ENCODE data around the gene NEUROD4. TPM values are rescaled to one million over a fixed set of nuclear protein-coding genes. Genes with fewer than 3 reads are reported as not detected.

The NEUROD4 gene
- total and polyA plus RNA-seq, 2 experiments from 2014 or later: 0.07 to 0.13 TPM

- Mint-ChIP-seq H3K27ac (no peak overlapping the region), H3K9me3 (no peaks in the 10 kb centered on the region), H3K36me3 (ENCODE audit: low read depth) (no peaks in the 10 kb centered on the region), H3K4me1 (peaks cover 20% of the 10 kb centered on the region), H3K4me3 (no peak overlapping the region), H3K27me3 (ENCODE audit: insufficient read depth, low read depth, poor library complexity) (peaks cover 3% of the 10 kb centered on the region)
- ATAC-seq (peak; percentile 77), DNase-seq (ENCODE audit: low spot score) (peak; percentile 39)
- no peak overlapping the region for H3K27ac ChIP-seq (ENCODE audit: low read depth)
- H3K9me2 ChIP-seq (ENCODE audit: insufficient read depth): no peaks in the 10 kb centered on the region
- no peaks in the 10 kb centered on the region for H3K36me3 ChIP-seq (ENCODE audit: insufficient read depth)
- H3K4me2 ChIP-seq: no peak overlapping the region
- H3K27me3 ChIP-seq (ENCODE audit: insufficient read depth): no peaks in the 10 kb centered on the region
- TF ChIP-seq NANOG (IDR thresholded peaks at IDR 0.05; ENCODE audit: borderline replicate concordance) (no peak), CTCF (conservative IDR thresholded peaks at IDR 0.05; ENCODE audit: low read depth in 2 of 2) (peak; percentile 11 to 30; a peak in 1 of 4 replicates), EZH2 (IDR thresholded peaks at IDR 0.05; ENCODE audit: low read depth, unreplicated experiment) (no peak), ETS1 (IDR thresholded peaks at IDR 0.05) (no peak)
- peaks cover 13% of the 10 kb centered on the region; the same call in 1 of the 2 replicates for H3K4me1 ChIP-seq (ENCODE audit: insufficient read depth)
- H4K20me1 ChIP-seq (replicated peaks; ENCODE audit: insufficient read depth): no peaks in the 10 kb centered on the region
- H3K4me3 ChIP-seq: no peak overlapping the region
- H3F3A ChIP-seq (replicated peaks; ENCODE audit: low read depth): no peaks in the 10 kb centered on the region
- no peaks in the 10 kb centered on the region for H3K79me2 ChIP-seq (replicated peaks; ENCODE audit: insufficient read depth)
- peak overlapping the region; percentile 14 for H2AFZ ChIP-seq
Observed at GRCh38 chr12:54974279-54974678, 45.5 kb upstream of the NEUROD4 start.

- Mint-ChIP-seq H3K27ac (no peak overlapping the region), H3K4me3 (no peak overlapping the region), H3K4me1 (peaks cover 20% of the 10 kb centered on the region), H3K36me3 (ENCODE audit: low read depth) (no peaks in the 10 kb centered on the region), H3K27me3 (ENCODE audit: insufficient read depth, low read depth, poor library complexity) (peaks cover 3% of the 10 kb centered on the region), H3K9me3 (no peaks in the 10 kb centered on the region)
- Histone ChIP-seq H3K36me3 (ENCODE audit: insufficient read depth) (no peaks in the 10 kb centered on the region), H4K20me1 (replicated peaks; ENCODE audit: insufficient read depth) (no peaks in the 10 kb centered on the region), H3K9me2 (ENCODE audit: insufficient read depth) (no peaks in the 10 kb centered on the region), H3K27ac (ENCODE audit: low read depth) (no peak overlapping the region), H2AFZ (0 out of 2 replicates have a peak overlapping the region, but pooled peaks have one; percentile 12), H3F3A (replicated peaks; ENCODE audit: low read depth) (no peaks in the 10 kb centered on the region), H3K79me2 (replicated peaks; ENCODE audit: insufficient read depth) (no peaks in the 10 kb centered on the region), H3K4me3 (no peak overlapping the region), H3K27me3 (ENCODE audit: insufficient read depth) (no peaks in the 10 kb centered on the region), H3K4me2 (no peak overlapping the region), H3K4me1 (ENCODE audit: insufficient read depth) (peaks cover 13% of the 10 kb centered on the region; the same call in 1 of the 2 replicates)
- DNase-seq (ENCODE audit: low spot score) (no peak), ATAC-seq (no peak)
- TF ChIP-seq CREB1 (CRISPR knock-in tag; IDR thresholded peaks at IDR 0.05; ENCODE audit: low read depth) (no peak), ETS1 (IDR thresholded peaks at IDR 0.05) (no peak), POLR2AphosphoS5 (IDR thresholded peaks at IDR 0.05; ENCODE audit: low read depth) (no peak), ZNF462 (CRISPR knock-in tag; IDR thresholded peaks at IDR 0.05) (no peak), JUNB (IDR thresholded peaks at IDR 0.05; ENCODE audit: unreplicated experiment) (no peak), NANOG (IDR thresholded peaks at IDR 0.05; ENCODE audit: borderline replicate concordance) (no peak), ZNF331 (CRISPR knock-in tag; IDR thresholded peaks at IDR 0.05; ENCODE audit: low read depth) (no peak), STAT1 (IDR thresholded peaks at IDR 0.05; ENCODE audit: unreplicated experiment) (no peak), EZH2 (IDR thresholded peaks at IDR 0.05; ENCODE audit: low read depth, unreplicated experiment) (no peak), ZNF114 (CRISPR knock-in tag; IDR thresholded peaks at IDR 0.05) (no peak)
Observed at GRCh38 chr12:54975272-54975671, 44.5 kb upstream of the NEUROD4 start.
